GM19025 (cell line): Measurements from ENCODE around the gene VWA5B1.

ENCODE experiments used
- ATAC-seq: cut with Tn5 transposase; IDR thresholded peaks from one replicate; pipeline ENCODE4 v1.9.1; 2021; ENCODE audit warnings: mild to moderate bottlenecking, low read depth, moderate library complexity; ENCODE audit not compliant: unreplicated experiment

The VWA5B1 gene

DNA sequence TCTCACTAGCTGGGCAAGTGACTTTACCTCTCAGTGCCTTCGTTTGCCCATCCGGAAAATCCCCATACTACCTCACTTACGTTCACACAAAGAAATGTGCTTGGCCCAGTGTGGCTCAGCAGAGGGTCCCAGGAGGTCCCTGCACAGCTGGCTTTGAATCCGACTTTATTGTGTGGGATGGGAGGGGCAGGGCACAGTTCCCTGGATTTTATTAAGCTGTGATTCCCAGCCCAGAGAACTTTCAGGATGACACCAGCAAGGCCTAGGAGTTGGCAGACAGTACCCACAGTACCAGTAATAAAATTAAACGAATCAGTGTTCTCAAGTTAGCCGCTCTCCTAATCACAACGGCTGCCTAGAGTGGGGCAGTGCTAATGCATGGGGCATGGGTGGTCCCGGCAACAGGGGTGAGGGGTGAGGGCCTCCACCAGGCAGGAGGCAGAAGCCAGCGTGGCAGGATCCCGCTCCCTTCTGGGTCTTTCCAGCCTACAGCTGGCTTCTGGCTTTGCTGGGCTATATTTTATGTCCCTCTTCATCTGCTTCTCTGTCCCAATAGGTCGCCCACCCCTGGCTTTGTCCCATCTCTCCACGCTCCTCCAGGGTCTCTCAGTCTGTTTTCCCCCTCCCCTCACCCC, 74.9 kb downstream of the VWA5B1 start:
- ATAC-seq, result no peak

DNA sequence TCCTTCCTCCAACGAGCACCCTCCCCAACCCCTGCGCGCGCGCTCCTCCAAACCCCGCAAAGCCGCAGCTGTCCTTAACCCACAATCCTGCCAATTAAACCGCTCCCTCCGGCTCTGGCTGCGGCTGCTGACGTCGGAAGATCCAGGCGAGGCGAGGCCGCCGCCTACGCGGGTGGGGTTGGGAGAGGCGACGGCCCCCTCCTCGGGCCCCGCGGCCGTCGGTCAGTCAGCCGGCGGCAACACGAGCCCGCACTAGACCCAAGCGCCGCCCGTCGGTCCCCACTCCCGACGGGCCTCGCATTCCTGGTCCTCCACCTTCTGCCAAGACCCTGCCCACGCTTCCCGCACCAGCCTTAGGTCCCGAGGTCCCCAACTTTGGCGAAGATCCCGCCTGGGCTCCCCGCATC, 75.4 kb downstream of the VWA5B1 start:
- no peak for ATAC-seq

GRCh38 chr1:20366463-20367115, 75.9 kb downstream of the VWA5B1 start:
- no peak for ATAC-seq

DNA sequence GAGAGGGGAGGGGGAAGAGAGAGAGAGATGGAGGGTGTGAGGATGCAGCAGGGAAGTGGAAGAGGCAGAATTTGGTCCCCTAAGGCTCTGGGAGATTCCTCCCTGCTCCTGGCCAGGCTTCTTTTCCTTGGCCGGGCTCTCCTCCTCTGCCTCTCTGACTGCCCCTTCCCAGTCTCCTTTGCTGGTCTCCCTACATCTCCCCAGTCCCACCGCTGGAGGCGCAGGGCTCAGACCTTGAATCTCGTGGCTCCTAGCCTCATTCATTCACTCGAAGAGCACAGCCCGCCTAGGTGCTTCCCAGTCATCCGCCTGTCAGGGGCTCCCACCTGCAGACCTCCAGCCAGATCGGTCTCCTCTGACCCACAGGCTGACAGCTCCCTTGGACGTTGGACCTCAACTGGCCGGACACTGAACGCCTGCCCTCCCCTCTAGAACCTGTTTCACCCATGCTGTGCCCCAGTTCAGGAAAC, 76.5 kb downstream of the VWA5B1 start:
- ATAC-seq, result no peak

DNA sequence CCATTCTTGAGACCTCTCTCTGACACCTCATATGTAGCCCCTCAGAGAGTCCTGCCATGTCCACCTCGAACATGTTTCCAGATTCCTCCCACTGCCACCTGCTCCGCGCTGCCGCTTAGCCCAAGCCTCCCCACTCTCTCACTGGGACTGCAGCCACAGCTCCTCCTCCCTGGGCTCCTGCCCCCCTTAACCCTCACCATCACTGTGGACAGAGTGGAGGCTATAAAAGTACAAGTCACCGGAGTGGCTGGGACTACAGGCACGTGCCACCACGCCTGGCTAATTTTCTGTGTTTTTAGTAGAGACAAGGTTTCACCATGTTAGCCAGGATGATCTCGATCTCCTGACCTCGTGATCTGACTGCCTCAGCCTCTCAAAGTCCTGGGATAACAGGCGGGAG, 77.0 kb downstream of the VWA5B1 start:
- no peak for ATAC-seq

DNA sequence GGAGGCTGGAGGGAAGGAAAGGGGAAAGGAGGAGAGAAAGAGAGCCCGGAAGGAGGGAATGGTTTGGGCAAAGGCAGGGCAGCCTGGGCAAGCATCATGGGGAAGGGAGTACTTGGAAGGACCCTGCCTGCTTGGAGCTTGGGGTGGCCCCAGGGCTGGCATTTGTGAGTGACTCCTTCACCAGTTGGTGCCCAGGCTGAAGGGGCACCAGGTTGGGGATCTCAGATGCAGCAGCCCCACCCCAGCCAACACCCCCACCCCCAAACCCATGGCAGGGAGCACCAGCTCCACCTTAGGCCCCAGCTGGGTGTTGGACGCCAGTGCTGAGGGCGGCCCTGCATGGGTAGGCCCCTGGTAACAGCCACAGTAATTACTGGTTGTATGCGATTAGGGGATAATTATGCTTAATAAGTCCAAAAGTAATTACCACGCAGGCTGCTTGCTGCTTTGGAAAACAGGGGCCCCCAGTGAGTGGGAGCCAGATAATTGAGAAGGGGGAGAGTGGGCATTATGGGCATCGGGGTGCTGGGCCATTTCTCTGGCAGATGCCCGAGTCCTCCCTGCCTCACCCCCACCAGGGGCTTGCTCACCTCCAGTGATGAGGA, 78.3 kb downstream of the VWA5B1 start:
- ATAC-seq, result no peak

DNA sequence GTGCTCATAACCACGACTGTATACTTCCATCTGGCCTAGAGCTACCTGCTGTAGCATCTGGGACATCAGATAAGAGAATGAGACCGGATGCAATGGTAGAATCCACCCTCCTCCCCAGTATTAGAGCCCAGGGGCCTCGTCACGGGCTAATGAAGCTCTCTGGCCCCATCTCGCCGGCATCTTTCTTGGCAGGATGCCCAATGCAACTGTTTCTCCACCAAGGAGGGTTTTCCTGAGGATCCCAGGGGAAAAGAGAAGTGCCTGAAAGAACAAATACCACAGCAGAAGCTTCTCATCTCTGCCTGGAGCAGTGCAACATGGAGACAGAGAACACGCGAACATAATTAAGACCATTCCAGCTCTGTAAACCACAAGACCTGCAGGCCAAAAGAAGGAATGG, 80.0 kb downstream of the VWA5B1 start:
- ATAC-seq, result no peak

DNA sequence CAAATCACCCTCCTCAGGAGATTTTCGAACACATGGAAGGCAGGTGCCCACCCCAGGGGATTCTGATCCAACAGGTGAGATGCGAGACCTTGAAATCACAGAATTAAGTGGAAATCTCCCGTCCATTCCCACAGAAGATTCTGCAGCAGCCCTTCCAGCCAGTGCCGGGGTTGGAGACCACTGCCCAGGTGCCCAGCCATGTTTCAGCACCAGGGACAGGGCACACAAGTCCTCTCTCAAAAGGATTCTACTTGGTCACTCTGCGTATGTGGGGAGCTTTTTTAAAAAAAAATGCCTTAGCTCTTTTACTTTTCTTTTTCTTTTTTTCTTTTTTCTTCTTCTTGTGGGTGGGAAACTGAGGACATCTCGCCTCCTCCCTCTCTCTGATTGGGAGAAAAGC, 80.7 kb downstream of the VWA5B1 start:
- ATAC-seq, result no peak

DNA sequence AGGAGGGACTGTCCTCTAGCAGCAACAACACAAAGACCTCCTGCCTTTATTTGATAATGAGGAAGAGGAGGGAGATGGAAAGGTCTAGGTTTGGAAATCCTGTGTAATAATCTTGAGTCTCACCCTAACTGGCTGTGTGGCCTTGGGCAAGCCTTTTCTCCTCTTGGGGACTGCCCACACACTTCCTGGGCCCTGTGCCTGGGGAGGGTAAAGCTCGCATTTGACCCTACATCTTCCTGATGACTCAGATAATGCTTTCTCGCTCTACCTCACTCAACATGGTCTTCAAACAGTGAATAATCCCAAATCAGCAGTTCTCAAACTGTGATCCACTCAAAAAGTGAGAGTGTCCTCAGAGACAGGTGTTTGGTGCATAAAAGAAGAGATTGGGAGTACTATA, 81.2 kb downstream of the VWA5B1 start:
- ATAC-seq, result no peak

GRCh38 chr1:20372676-20373075, 82.0 kb downstream of the VWA5B1 start:
- ATAC-seq, result no peak

DNA sequence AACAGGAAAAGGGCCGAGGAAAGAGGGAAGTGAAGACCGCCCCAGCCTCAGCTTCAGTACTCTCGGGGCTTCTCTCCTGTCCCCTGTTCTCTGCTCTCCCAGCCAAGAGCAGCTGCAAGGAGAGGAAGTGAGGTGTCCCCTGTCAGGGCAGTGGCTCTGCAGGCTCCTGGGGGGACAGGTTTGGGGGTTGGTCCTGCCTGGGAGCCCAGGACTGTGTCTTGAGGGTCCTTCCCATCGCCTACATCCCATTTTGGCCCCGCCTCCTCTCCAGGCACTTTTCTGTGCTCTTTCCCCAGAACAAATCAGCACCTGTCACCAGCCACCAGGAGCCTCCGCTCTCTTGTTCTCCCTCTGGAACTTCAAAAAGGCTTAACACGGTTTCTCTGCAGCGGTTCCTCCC, 82.6 kb downstream of the VWA5B1 start:
- no peak for ATAC-seq

DNA sequence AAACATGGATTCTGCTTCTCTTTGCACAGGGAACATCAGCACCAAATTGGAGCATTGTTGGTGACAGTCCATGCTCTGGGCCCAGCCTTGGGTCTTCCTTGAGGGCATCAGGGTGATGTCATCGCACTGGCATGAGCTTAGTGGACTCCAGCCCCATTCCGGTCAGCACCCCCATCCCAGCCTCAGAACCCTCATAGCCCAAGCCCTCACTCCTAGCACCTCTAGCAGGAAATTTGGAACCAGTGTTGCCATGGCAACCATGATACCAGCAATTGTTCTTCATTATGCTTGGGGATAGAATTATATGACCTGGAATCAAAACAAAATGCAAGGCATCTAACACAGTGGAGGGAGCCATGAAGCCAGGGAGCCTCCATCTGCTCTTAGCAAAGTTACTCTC, 83.1 kb downstream of the VWA5B1 start:
- ATAC-seq, result no peak

- no peak for ATAC-seq
Measured at GRCh38 chr1:20375563-20375962, 84.9 kb downstream of the VWA5B1 start.

DNA sequence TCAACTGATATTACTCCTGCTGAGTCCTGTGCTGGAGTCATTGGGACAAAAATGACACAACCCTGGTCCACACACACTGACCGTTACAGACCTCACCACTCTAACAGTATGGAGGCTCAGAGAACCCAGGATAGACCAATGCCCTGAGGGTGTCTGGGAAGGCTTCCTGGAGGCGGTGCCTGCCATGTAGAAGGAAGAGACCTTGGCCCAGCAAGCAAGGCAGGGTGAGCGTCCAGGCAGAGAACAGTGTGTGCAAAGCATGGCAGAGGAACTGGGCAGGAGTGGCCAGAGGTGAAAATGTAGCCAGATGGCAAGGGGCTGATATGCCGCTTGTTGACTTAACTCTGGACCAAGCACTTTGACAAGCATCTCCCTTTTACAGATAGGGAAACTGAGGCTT, 85.5 kb downstream of the VWA5B1 start:
- no peak for ATAC-seq

- no peak for ATAC-seq
Measured at GRCh38 chr1:20376880-20377494, 86.3 kb downstream of the VWA5B1 start.

DNA sequence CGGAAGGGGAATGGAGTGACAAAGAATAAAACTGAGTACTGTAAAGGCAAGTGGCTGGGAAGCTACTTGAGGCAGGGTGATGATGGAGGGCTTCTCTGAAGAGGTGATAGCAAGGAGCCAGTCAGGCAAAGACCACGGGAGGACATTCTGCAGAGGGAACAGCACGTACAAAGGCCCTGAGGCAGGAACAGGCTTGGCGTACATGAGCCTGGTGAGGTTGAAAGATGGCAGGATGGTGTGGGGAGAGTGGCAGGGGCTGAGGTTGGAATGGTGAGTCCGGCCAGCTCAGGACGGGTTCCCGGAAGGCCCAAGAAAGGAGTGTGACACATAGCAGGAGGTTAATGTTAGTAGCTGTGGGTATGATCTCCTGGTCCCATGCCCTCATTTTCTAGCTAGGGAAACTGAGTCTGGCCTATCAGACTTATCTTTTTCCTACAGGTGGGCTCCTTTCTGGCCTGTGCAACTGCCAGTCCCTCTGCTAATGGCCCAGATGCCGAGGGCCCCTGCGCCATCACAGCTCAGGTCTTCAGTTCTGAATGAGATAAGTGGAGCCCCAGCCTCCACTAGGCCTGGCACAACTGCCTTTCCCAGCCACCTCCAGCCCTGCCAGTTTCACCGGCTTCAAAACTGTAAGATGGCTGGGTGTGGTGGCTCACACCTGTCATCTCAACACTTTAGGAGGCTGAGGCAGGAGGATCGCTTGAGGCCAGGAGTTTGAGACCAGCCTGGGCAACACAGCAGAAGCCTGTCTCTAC, 87.0 kb downstream of the VWA5B1 start:
- ATAC-seq, result no peak

GRCh38 chr1:20379075-20379474, 88.4 kb downstream of the VWA5B1 start:
- ATAC-seq, result no peak

DNA sequence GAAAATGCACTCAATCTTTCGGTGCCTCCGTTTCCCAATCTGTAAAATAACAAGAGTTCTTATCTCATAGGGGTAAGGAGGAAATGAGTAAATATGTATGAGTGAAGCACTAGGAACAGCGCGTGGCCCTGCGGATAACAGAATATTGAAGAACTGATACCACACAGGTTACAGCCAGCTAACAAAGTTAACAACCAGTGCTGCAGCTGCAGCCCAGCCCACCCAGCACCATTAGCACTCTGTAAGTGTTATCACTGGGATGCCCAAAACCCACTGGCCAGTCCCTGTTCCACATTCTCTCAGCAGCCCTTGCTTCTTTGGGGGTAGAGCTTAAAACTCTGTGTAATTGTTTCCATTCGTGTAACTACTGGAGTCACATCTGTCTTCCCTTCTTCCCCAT, 89.5 kb downstream of the VWA5B1 start:
- no peak for ATAC-seq

DNA sequence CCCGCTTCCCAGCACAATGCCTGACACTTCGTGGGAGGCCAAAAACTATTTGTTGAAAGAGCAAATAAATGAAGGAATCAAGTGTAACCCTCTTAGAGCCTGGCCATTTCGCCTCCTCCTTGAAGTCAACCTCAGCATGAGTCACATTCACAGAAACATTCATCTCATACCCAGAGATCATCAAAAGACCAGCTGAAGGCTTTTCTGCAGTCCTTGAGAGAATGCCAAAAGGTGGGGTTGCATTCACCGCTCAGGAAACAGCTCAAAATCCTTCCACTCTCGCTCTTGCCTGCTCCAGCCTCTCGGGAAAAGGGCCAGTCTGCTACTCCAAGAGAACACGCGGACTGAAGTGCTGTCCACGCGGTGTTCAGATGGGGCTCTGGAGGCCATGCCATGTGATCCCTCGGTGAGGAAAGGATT, 90.0 kb downstream of the VWA5B1 start:
- no peak for ATAC-seq

DNA sequence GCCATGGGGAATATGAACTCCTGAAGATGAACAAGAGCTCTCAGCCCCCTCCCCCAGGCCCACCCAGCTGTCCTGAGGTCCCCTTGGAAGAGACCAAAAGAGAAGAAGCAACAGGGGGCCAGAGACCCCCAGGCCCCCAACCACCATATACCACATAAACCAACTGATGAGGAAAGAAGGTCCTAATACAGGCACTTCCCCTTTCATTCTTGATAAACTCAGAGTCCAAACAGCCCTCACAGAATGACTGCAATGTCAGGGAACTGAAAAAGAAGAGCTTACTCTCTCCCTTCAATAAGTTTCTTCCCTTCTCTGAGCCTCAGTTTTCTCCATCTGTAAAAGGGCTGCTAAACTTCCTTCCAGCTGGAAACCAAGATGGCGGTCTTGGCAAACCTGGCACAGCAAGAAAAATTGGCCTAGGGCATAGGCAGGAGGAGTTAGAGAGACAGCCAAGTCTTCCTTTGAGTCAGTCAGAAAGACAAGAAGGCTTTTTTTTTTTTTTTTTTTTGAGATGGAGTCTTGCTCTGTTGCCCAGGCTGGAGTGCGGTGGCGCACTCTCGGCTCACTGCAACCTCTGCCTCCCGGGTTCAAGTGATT, 90.5 kb downstream of the VWA5B1 start:
- ATAC-seq, result no peak
